Left renal cortex interstitium (tissue), 4 donors: Measurements from ENCODE around the gene TMBIM6. TPM values are rescaled to one million over a fixed set of nuclear protein-coding genes. Genes with fewer than 3 reads are reported as not detected.

Experiments
- DNase-seq, 4 donors: peaks; one replicate each; pipeline ENCODE4 v3.0.0-alpha.2; 2013; ENCODE audit warnings: low read depth in 4 of 4, low spot score in 2 of 4, missing footprints in 1 of 4
- polyA plus RNA-seq, 4 donors: library from polyadenylated mRNA; unstranded; fragments of 120-200 nt; gene quantifications; one replicate each; pipeline ENCODE4 v1.2.1, GENCODE V29; 2013; ENCODE audit not compliant: insufficient read length in 4 of 4

Gene TMBIM6
- polyA plus RNA-seq, 4 donors: 647 to 770 (median 683) TPM

GRCh38 chr12:49813131-49813530 is 71.8 kb downstream of the TMBIM6 start:
- no peak for DNase-seq

Other genes starting within 250 kb of the TMBIM6 start
- gene KCNH3, start 202.5 kb upstream of the TMBIM6 start, polyA plus RNA-seq: 1 to 10 TPM; 3.9 to 7.6 (median 6.9) TPM
- gene MCRS1, start 173.4 kb upstream of the TMBIM6 start, polyA plus RNA-seq: 10 to 100 TPM; 65.3 to 85.6 (median 72.2) TPM
- gene FAM186B, start 135.9 kb upstream of the TMBIM6 start, polyA plus RNA-seq: 1 to 10 TPM in 2 of 4 donors, under 1 TPM in 2; 0.47 to 3.8 (median 2.1) TPM
- gene PRPF40B, start 118.0 kb upstream of the TMBIM6 start, polyA plus RNA-seq: 10 to 100 TPM; 18.8 to 36.0 (median 29.8) TPM
- 10 to 100 TPM; 35.1 to 39.8 (median 38.6) TPM for gene FMNL3, start 34.2 kb upstream of the TMBIM6 start, polyA plus RNA-seq
- 10 to 100 TPM; 13.4 to 27.1 (median 21.8) TPM for gene NCKAP5L, start 86.9 kb downstream of the TMBIM6 start, polyA plus RNA-seq
- 1 to 10 TPM; 6.9 to 8.8 (median 8.1) TPM for gene BCDIN3D, start 101.5 kb downstream of the TMBIM6 start, polyA plus RNA-seq
- 1 to 10 TPM; 3.0 to 5.8 (median 4.7) TPM for gene FAIM2, start 162.3 kb downstream of the TMBIM6 start, polyA plus RNA-seq
- gene AQP2, start 209.2 kb downstream of the TMBIM6 start, polyA plus RNA-seq: 100 to 1,000 TPM; 112 to 216 (median 113) TPM
- gene AQP5, start 220.3 kb downstream of the TMBIM6 start, polyA plus RNA-seq: 1 to 10 TPM; 2.2 to 3.2 (median 2.6) TPM
- gene AQP6, start 231.4 kb downstream of the TMBIM6 start, polyA plus RNA-seq: 10 to 100 TPM; 13.5 to 23.7 (median 20.8) TPM